ENCODE data around the gene VPS51.

DNA sequence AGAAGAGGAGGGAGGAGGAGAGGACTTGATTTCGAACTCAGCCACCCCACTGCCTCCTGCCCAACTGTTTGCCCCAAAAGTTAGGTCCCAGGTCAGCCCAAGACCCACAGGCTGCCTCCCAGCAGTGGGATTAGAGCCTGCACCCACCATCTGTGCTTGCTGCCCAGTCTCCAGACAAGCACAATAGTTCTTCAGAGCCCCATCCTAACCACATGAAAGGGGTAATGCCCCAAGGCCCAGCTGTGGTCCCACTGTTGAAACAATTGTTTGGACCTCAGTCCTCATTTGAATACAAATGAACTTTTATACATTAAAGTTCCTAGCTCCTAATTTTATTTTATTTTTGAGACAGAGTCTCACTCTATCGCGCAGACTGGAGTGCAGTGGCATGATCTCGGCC lies 5.4 kb upstream of the VPS51 start:
- no peak for TF ChIP-seq POLR2A (IDR thresholded peaks at IDR 0.05)
- TF ChIP-seq, protein P1, sequence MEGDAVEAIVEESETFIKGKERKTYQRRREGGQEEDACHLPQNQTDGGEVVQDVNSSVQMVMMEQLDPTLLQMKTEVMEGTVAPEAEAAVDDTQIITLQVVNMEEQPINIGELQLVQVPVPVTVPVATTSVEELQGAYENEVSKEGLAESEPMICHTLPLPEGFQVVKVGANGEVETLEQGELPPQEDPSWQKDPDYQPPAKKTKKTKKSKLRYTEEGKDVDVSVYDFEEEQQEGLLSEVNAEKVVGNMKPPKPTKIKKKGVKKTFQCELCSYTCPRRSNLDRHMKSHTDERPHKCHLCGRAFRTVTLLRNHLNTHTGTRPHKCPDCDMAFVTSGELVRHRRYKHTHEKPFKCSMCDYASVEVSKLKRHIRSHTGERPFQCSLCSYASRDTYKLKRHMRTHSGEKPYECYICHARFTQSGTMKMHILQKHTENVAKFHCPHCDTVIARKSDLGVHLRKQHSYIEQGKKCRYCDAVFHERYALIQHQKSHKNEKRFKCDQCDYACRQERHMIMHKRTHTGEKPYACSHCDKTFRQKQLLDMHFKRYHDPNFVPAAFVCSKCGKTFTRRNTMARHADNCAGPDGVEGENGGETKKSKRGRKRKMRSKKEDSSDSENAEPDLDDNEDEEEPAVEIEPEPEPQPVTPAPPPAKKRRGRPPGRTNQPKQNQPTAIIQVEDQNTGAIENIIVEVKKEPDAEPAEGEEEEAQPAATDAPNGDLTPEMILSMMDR (IDR thresholded peaks at IDR 0.05) = no peak
